ENCODE results near the gene CORO1C.
A peak's percentile ranks its signal among the peaks of the same experiment; 100 is the strongest.
"Not testable (repeated sequence)": the region's sequence is repeated elsewhere in the genome, so short reads cannot be mapped to it uniquely, and the experiment has no call there.

CORO1C gene

GRCh38 chr12:108752387-108752786 lies 21.1 kb upstream of the CORO1C start:
- no peak for DNase-seq

DNA sequence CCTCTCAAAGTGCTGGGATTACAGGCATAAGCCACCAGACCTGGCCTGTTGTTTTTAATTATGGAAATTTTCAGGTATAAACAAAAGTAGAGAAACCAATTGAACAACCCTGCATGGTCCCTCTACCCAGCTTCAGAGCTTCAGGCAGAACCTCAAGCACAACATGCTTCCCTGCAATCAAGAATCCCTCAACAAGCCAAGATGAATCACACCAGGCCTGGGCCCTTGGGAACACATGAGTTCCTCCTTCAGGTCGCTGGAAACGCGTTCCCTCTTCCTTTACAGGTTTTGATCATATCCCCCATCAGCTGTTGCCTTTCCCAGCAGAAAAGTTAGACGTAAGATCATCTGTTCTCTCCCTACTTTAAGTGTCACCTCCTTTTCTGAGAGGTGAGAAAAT lies 20.5 kb upstream of the CORO1C start:
- DNase-seq, result no peak

DNA sequence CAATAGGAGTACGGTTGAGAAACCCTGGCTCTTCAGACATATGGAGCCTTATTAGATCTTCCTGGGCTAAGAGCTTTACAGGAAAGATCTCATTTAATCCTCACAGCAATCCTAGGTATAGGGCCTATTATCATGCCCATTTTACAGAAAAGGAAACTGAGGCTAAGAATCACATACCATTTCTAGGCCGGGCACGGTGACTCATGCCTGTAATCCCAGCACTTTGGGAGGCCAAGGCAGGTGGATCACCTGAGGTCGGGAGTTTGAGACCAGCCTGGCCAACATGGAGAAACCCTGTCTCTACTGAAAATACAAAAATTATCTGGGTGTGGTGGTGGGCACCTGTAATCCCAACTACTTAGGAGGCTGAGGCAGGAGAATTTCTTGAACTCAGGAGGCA lies 19.7 kb upstream of the CORO1C start:
- not testable (repeated sequence) for DNase-seq

DNA sequence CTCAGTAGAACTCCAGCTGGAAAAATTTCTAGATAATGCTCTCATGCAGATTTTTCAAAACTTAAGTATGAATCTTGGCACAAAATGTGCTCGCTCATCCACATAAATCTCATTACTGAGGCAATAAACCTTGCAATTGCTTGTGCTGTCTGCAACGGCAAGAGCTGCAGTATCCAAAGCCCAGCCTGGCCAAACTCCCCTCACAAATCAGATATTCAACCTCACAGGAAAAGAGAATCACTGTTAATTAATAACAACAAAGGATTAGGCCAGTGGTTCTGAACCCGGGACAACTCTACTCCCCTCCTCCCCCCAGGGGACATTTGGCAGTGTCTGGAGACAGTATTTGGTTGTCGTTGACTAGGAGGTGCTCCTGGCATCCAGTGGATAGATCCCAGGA lies 19.2 kb upstream of the CORO1C start:
- DNase-seq, result no peak

DNA sequence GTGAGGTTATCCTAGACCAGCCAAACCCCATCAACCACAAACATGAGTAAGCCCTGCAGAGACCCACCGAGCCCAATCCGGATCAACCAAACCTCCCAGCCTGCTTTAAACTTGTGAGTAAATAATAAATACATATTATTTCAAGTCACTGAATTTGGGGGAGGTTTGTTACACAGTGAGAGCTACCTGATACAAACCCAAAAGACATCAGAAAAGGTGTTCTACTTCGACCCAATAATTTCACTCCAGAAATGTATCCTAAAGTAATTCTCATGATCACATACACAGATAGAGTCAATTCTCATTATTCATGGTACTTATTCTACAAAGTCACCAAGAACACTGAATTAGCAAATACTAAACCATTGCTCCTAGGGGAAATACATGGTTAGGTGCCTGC lies 16.2 kb upstream of the CORO1C start:
- DNase-seq, result no peak

- DNase-seq, result no peak
Measured at GRCh38 chr12:108745641-108746040, 14.3 kb upstream of the CORO1C start.

DNA sequence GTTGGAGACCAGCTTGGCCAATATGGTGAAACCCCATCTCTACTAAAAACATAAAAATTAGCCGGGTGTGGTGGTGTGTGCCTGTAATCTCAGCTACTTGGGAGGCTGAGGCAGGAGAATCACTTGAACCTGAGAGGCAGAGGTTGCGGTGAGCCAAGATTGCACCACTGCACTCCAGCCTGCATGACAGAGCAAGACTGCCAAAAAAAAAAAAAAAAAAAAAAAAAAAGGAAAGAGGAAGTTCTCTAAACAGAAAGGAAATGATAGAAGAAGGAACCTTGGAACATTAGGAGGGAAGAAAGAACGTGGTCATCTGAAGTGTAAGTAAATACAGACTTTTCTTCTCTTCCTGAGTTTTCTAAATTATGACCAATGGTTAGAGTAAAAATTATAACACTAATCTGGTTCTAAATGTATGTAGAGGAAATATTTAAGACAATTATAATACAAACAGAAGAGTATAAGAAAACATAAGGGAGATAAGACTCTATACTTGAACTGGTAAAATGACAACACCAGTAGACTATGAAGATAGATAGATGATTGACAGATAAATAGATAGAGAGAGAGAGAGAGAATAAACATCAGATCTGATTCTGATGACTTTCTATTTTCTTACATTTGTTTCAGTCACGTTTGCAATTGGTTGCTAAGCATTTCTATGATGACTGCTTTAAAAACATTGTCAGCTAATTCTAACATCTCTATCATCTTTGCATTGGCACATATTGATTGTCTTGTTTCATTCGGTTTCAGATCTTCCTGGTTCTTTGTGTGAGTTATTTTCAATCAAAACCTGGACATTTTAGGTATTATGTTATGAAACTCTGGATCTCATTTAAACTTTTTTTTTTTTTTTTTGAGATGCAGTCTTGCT lies 12.9 kb upstream of the CORO1C start:
- DNase-seq, result no peak

DNA sequence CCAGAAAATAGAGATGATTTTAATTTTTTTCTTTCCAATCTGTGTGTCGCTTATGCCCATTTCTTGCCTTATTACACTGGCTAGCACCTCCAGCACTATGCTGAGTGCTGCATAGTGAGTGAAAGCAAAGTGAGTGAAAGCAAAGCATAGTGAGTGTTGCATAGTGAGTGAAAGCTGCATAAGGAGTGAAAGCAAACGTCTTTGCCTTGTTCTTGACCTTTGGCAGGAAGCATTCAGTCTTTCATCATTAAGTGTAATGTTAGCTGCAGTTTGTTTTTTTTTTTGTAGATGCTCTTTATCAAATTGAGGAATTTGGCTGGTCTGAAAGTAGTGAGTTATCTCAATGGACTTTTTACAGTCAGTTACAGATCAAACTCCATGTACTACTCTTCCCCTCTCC lies 6.9 kb upstream of the CORO1C start:
- no peak for DNase-seq

DNA sequence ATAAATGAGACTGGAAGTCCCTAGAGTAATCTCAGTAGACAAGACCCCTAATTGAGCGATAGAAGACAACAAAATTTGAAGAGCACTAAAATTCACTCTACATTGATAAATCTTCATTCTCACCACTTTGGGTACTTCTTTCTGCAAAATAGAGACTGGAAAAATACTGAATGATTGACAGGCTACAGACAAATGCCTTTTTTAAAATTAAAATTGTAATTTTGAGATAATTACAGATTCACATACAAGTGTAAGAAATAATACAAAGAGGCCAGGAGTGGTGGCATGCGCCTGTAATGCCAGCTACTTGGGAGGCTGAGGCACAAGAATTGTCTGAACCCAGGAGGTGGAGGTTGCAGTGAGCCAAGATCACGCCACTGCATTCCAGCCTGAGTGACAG lies 4.5 kb upstream of the CORO1C start:
- no peak for DNase-seq

- DNase-seq, result no peak
Measured at GRCh38 chr12:108734200-108734906, 3.0 kb upstream of the CORO1C start.

DNA sequence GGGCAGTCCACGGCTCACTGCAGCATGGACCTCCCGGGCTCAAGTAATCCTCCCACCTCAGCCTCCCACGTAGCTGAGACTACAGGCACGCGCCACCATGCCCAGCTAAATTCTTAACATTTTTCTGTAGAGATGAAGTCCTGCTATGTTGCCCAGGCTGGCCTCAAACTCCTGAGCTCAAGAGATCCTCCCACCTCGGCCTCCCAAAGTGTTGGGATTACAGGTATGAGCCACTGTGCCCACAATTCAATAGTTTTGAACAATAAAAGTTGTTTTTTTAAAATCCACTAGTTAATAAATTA lies 1.9 kb upstream of the CORO1C start:
- not testable (repeated sequence) for DNase-seq

- DNase-seq, result no peak
Measured at GRCh38 chr12:108732489-108733229, 1.3 kb upstream of the CORO1C start.

DNA sequence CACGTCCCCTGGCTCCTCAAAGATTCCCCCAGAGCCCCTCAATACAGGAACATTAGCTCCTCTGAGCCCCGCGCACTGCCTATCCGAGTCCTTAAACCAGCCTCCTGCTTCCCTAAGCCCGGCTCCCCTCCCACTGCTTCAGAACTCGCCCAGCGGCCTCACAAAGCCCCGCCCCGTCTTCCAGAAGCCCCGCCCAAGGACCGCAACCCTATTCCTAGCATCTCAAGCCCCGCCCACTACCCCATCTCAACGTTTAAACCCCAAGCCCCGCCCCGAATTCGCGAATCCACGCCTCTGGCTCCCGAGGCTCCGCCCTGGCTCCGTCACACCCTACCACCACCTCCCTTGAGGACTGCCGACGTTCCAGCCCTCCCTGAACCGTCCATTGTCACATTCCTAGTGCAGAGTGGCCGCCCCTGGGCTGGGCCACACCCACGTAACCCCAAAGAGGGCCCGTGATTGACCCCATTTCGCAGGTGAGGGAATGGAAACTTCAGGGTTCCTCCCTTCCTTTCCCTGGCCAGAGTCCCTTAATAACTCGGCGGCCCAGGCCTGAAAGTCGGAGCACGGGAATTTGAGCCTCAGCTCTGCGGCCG lies 646 bp upstream of the CORO1C start:
- peak; percentile 93 for DNase-seq

- peak; percentile 18 for DNase-seq
Measured at GRCh38 chr12:108730365-108731104, 783 bp downstream of the CORO1C start.

GRCh38 chr12:108729612-108730364 lies 1.5 kb downstream of the CORO1C start:
- DNase-seq, result no peak

- DNase-seq, result no peak
Measured at GRCh38 chr12:108728820-108729611, 2.3 kb downstream of the CORO1C start.

DNA sequence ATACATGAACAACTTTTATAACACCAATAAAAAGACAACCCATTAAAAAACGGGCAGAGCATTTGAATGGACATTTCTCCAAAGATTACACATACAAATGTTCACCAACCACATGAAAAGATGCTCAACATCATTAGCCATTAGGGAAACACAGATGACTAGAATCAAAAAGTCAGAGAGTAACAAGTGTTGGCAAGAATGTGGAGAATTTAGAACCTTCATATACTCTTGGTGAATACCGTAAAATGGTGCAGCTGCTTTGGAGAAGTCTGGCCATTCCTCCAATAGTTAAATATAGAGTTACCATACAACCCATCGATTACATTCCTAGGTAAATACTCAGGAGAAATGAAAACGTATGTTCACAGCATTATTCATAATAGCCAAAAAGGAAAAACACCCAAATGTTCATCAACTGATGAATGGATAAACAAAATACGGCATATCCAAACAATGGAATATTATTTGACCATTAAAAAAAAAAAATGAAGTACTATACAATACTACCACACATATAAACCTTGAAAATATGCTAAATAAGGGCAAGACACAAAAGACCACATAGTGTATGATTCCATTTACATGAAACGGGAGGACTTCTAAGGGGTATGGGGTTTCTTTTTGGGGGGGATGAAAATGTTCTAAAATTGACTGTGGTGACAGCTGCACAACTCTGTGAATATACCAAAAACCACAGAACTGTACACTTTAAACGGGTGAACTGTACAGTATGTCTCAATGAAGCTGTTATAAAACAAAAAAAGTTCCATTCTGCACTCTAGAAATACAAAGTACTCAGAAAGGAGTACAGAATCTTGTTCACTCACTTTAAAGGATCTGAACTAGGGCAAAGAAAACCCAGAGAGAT lies 3.2 kb downstream of the CORO1C start:
- no peak for DNase-seq

- DNase-seq, result no peak
Measured at GRCh38 chr12:108727161-108727560, 4.2 kb downstream of the CORO1C start.

GRCh38 chr12:108724890-108725151 lies 6.5 kb downstream of the CORO1C start:
- no peak for DNase-seq

Measured in DMS153 (cell line).